OCI-LY7 (cell line): ENCODE data around the gene ADISSP.
A peak's percentile ranks its signal among the peaks of the same experiment; 100 is the strongest.

Source experiments
- EZH2phosphoT487 ChIP-seq: fragments of 200-600 bp; sonication (generic); IDR thresholded peaks from 2 replicates; pipeline ENCODE4 v1.6.1; 2018; ENCODE audit warnings: low read depth, borderline replicate concordance, mild to moderate bottlenecking, mixed run types, antibody characterized with exemption, low read length, moderate library complexity, mixed read lengths
- TF ChIP-seq, protein P1 (sequence below): fragments of 200-600 bp; sonication (generic); conservative IDR thresholded peaks from 2 replicates; pipeline ENCODE4 v1.5.1; 2014; ENCODE audit warnings: mild to moderate bottlenecking, antibody characterized with exemption, low read length, moderate library complexity, mixed read lengths

DNA sequence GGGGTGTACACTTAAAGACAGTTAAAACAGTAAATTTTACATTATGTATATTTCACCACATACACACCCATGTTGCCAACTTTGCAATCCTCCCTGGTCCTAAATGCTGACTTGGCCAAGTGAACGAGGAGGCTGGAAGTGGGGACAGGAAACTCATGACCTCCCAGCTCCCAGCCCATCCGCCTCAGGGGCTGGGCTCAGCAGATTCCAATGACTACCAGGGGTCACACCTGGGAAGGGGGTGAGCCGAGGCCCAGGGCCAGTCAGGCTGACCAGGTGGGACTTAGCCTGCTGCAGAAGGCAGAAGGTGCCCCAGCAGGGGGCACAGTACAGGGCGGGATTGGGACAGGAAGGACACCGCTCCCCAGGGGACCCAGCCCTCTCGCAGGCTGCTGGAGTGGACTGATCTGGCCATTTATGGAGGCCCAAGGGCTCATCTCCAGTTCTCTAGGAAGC, 57.5 kb downstream of the ADISSP start:
- TF ChIP-seq, protein P1, sequence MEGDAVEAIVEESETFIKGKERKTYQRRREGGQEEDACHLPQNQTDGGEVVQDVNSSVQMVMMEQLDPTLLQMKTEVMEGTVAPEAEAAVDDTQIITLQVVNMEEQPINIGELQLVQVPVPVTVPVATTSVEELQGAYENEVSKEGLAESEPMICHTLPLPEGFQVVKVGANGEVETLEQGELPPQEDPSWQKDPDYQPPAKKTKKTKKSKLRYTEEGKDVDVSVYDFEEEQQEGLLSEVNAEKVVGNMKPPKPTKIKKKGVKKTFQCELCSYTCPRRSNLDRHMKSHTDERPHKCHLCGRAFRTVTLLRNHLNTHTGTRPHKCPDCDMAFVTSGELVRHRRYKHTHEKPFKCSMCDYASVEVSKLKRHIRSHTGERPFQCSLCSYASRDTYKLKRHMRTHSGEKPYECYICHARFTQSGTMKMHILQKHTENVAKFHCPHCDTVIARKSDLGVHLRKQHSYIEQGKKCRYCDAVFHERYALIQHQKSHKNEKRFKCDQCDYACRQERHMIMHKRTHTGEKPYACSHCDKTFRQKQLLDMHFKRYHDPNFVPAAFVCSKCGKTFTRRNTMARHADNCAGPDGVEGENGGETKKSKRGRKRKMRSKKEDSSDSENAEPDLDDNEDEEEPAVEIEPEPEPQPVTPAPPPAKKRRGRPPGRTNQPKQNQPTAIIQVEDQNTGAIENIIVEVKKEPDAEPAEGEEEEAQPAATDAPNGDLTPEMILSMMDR = 0 out of 2 replicates have a peak, but pooled peaks have one; percentile 5
- no peak for TF ChIP-seq EZH2phosphoT487
